WTC11 (cell line): ENCODE measurements around the gene CFAP74. TPM values are rescaled to one million over a fixed set of nuclear protein-coding genes. Genes with fewer than 3 reads are reported as not detected.
A peak's percentile ranks its signal among the peaks of the same experiment; 100 is the strongest.

Source experiments
- ATAC-seq: fragments of 200-7000 bp; cut with Tn5 transposase; 2 replicates; pipeline ENCODE4 v1.10.0; 2021; ENCODE audit warnings: mild to moderate bottlenecking, moderate library complexity
- CTCF ChIA-PET: fragments of 300-600 bp; sonication (Branson Sonifier 250); formaldehyde crosslinking; loops from one replicate; lab custom pipeline; 2021; ENCODE audit warnings: antibody characterized with exemption; lab: Charles Lee
- POLR2A ChIA-PET: fragments of 350-600 bp; sonication (Branson Sonifier 250); formaldehyde crosslinking; loops from one replicate; lab custom pipeline; 2021; ENCODE audit warnings: antibody characterized with exemption; lab: Charles Lee
- DNase-seq: peaks from one replicate; pipeline ENCODE4 v3.0.0; 2021; ENCODE audit warnings: low spot score
- H3K27ac Mint-ChIP-seq: 2 replicates; pipeline ENCODE4 v1.8.0; 2021; ENCODE audit warnings: mixed read lengths
- H3K27me3 Mint-ChIP-seq: 2 replicates; pipeline ENCODE4 v1.8.0; 2021; ENCODE audit warnings: low read depth, mild to moderate bottlenecking, moderate library complexity, mixed read lengths
- H3K36me3 Mint-ChIP-seq: 2 replicates; pipeline ENCODE4 v1.8.0; 2021; ENCODE audit warnings: mixed read lengths
- H3K4me1 Mint-ChIP-seq: 2 replicates; pipeline ENCODE4 v1.8.0; 2022; ENCODE audit warnings: mixed read lengths
- H3K4me3 Mint-ChIP-seq: 2 replicates; pipeline ENCODE4 v1.8.0; 2021; ENCODE audit warnings: mild to moderate bottlenecking, moderate library complexity, mixed read lengths
- H3K9me3 Mint-ChIP-seq: 2 replicates; pipeline ENCODE4 v1.8.0; 2021; ENCODE audit warnings: mixed read lengths
- CBFB ChIP-seq: sonication (generic); formaldehyde crosslinking; IDR thresholded peaks from 2 replicates; pipeline ENCODE4 v1.8.1; 2022; ENCODE audit warnings: mild to moderate bottlenecking, low read depth, missing genetic modification reagents
- E2F4 ChIP-seq: sonication (generic); formaldehyde crosslinking; IDR thresholded peaks from 2 replicates; pipeline ENCODE4 v1.8.1; 2022; ENCODE audit warnings: low read depth, mild to moderate bottlenecking, moderate library complexity, missing genetic modification reagents, borderline replicate concordance
- ESRRA ChIP-seq: sonication (generic); formaldehyde crosslinking; IDR thresholded peaks from 2 replicates; pipeline ENCODE4 v1.8.1; 2022; ENCODE audit warnings: mild to moderate bottlenecking, missing genetic modification reagents, borderline replicate concordance
- FOXJ3 ChIP-seq: sonication (generic); formaldehyde crosslinking; IDR thresholded peaks from 2 replicates; pipeline ENCODE4 v1.9.0; 2021; ENCODE audit warnings: missing genetic modification reagents, mild to moderate bottlenecking, borderline replicate concordance
- FOXK1 ChIP-seq: sonication (generic); formaldehyde crosslinking; IDR thresholded peaks from 2 replicates; pipeline ENCODE4 v1.8.0; 2022; ENCODE audit warnings: mild to moderate bottlenecking, moderate library complexity, missing genetic modification reagents
- GABPB1 ChIP-seq: sonication (generic); formaldehyde crosslinking; IDR thresholded peaks from 2 replicates; pipeline ENCODE4 v1.8.1; 2023; ENCODE audit warnings: mild to moderate bottlenecking, missing genetic modification reagents
- IRF2 ChIP-seq: sonication (generic); formaldehyde crosslinking; IDR thresholded peaks from 2 replicates; pipeline ENCODE4 v1.8.0; 2022; ENCODE audit warnings: low read depth, missing genetic modification reagents, borderline replicate concordance
- NFE2L1 ChIP-seq: sonication (generic); formaldehyde crosslinking; IDR thresholded peaks from 2 replicates; pipeline ENCODE4 v1.8.1; 2023; ENCODE audit warnings: missing genetic modification reagents
- NFYB ChIP-seq: sonication (generic); formaldehyde crosslinking; conservative IDR thresholded peaks from 2 replicates; pipeline ENCODE4 v1.8.0; 2022; ENCODE audit warnings: low read depth, missing genetic modification reagents
- NR1H2 ChIP-seq: sonication (generic); formaldehyde crosslinking; IDR thresholded peaks from 2 replicates; pipeline ENCODE4 v1.9.0; 2021; ENCODE audit warnings: mild to moderate bottlenecking, moderate library complexity, missing genetic modification reagents
- PRRX2 ChIP-seq: fragments of 250-450 bp; sonication (Bioruptor Pico); IDR thresholded peaks from 2 replicates; pipeline ENCODE4 v1.8.0; 2021; ENCODE audit warnings: mild to moderate bottlenecking
- TCF7 ChIP-seq: sonication (generic); formaldehyde crosslinking; IDR thresholded peaks from 2 replicates; pipeline ENCODE4 v1.8.0; 2022; ENCODE audit warnings: mild to moderate bottlenecking, low read depth, missing genetic modification reagents, moderate library complexity
- ZNF121 ChIP-seq: sonication (generic); formaldehyde crosslinking; IDR thresholded peaks from 2 replicates; pipeline ENCODE4 v1.8.0; 2023; ENCODE audit warnings: missing genetic modification reagents
- ZNF263 ChIP-seq: sonication (generic); formaldehyde crosslinking; IDR thresholded peaks from 2 replicates; pipeline ENCODE4 v1.8.1; 2022; ENCODE audit warnings: low read depth, mild to moderate bottlenecking, moderate library complexity, missing genetic modification reagents
- ZNF281 ChIP-seq: sonication (generic); formaldehyde crosslinking; IDR thresholded peaks from 2 replicates; pipeline ENCODE4 v1.8.0; 2023; ENCODE audit warnings: mild to moderate bottlenecking, missing genetic modification reagents
- ZNF396 ChIP-seq: fragments of 250-450 bp; sonication (Bioruptor Pico); IDR thresholded peaks from 2 replicates; pipeline ENCODE4 v1.8.0; 2021; ENCODE audit warnings: mild to moderate bottlenecking, moderate library complexity, borderline replicate concordance
- ZNF416 ChIP-seq: fragments of 250-450 bp; sonication (Bioruptor Pico); IDR thresholded peaks from 2 replicates; pipeline ENCODE4 v1.9.0; 2021; ENCODE audit warnings: mild to moderate bottlenecking, inconsistent platforms
- ZNF425 ChIP-seq: fragments of 250-450 bp; sonication (Bioruptor Pico); conservative IDR thresholded peaks from 2 replicates; pipeline ENCODE4 v1.9.0; 2021; ENCODE audit warnings: mild to moderate bottlenecking
- ZNF532 ChIP-seq: fragments of 250-450 bp; sonication (Bioruptor Pico); IDR thresholded peaks from 2 replicates; pipeline ENCODE4 v1.9.0; 2021; ENCODE audit warnings: mild to moderate bottlenecking, borderline replicate concordance
- ZSCAN18 ChIP-seq: fragments of 250-450 bp; sonication (Bioruptor Pico); IDR thresholded peaks from 2 replicates; pipeline ENCODE4 v2.1.2; 2022; ENCODE audit warnings: mild to moderate bottlenecking, moderate library complexity
- total RNA-seq: library from RNA; stranded (reverse); gene quantifications from 3 replicates; pipeline ENCODE4 v1.2.3, GENCODE V29; 2021

The CFAP74 gene
- total RNA-seq, 1 experiment from 2014 or later, result 0.35 TPM

- H3K36me3 Mint-ChIP-seq, result no peaks in the 10 kb centered on the region
- DNase-seq (no peak), ATAC-seq (no peak)
- H3K27ac Mint-ChIP-seq, result peak overlapping the region; percentile 47
- peaks cover 4% of the 10 kb centered on the region for H3K9me3 Mint-ChIP-seq
- peak overlapping the region; percentile 4; the same call in 1 of the 2 replicates for H3K4me3 Mint-ChIP-seq
- TF ChIP-seq ZNF121 (no peak), FOXK1 (no peak), ZNF263 (CRISPR knock-in tag) (no peak), FOXJ3 (CRISPR knock-in tag) (no peak), ZNF416 (CRISPR knock-in tag) (no peak), ZNF396 (CRISPR knock-in tag) (no peak), NFYB (CRISPR knock-in tag) (no peak), ZNF532 (CRISPR knock-in tag) (no peak), PRRX2 (no peak), TCF7 (CRISPR knock-in tag) (no peak), ZSCAN18 (CRISPR knock-in tag) (no peak), NR1H2 (CRISPR knock-in tag) (no peak), GABPB1 (no peak), ESRRA (CRISPR knock-in tag) (no peak), ZNF425 (no peak), NFE2L1 (no peak), CBFB (CRISPR knock-in tag) (no peak), E2F4 (no peak), ZNF281 (no peak), IRF2 (CRISPR knock-in tag) (no peak)
- no peaks in the 10 kb centered on the region; the same call in 1 of the 2 replicates for H3K27me3 Mint-ChIP-seq
- peaks cover 27% of the 10 kb centered on the region for H3K4me1 Mint-ChIP-seq
- ChIA-PET CTCF (interaction anchor here (0.7 to 3.6 kb wide), 5 partner anchors 11 to 155 kb away, joined by 3 to 28 read pairs (median 4); partner anchors contain the start of gene PRKCZ), POLR2A (no interaction called here)
These were observed 108.5 kb downstream of the CFAP74 start for GRCh38 chr1:1895060-1895418.
